Liver (tissue), 9 donors: ENCODE results near the gene PADI6. TPM values are rescaled to one million over a fixed set of nuclear protein-coding genes. Genes with fewer than 3 reads are reported as not detected.

ENCODE experiments used
- DNase-seq: peaks from one replicate; pipeline ENCODE4 v3.0.0-alpha.2; 2017; ENCODE audit warnings: low spot score
- H3K27ac ChIP-seq, 2 donors: one replicate each; pipeline ENCODE4 v1.7.0; 2013; ENCODE audit warnings: inconsistent platforms in 2 of 2, low read length in 2 of 2, control low read depth in 1 of 2, low read depth in 1 of 2, mild to moderate bottlenecking in 1 of 2
- H3K27me3 ChIP-seq, 4 donors: one replicate each; pipeline versions ENCODE4 v1.6.1 to v1.7.0; 2013; ENCODE audit warnings: low read length in 3 of 4, inconsistent platforms in 1 of 4, mild to moderate bottlenecking in 1 of 4, moderate library complexity in 1 of 4; ENCODE audit not compliant: control insufficient read depth in 4 of 4, insufficient read depth in 4 of 4
- H3K36me3 ChIP-seq, 4 donors: one replicate each; pipeline versions ENCODE4 v1.6.1 to v1.7.0; 2013; ENCODE audit warnings: low read length in 3 of 4, mild to moderate bottlenecking in 3 of 4, low read depth in 1 of 4, moderate library complexity in 1 of 4; ENCODE audit not compliant: control insufficient read depth in 4 of 4, insufficient read depth in 3 of 4
- H3K4me1 ChIP-seq, 4 donors: one replicate each; pipeline versions ENCODE4 v1.6.1 to v1.7.0; 2013; ENCODE audit warnings: low read length in 3 of 4, mild to moderate bottlenecking in 3 of 4, moderate library complexity in 1 of 4; ENCODE audit not compliant: control insufficient read depth in 4 of 4, insufficient read depth in 4 of 4
- H3K4me3 ChIP-seq, 3 donors: one replicate each; pipeline versions ENCODE4 v1.6.1 to v1.7.0; 2013; ENCODE audit warnings: low read length in 3 of 3, control low read depth in 1 of 3, low read depth in 1 of 3, mild to moderate bottlenecking in 1 of 3
- H3K9ac ChIP-seq, 2 donors: one replicate each; pipeline ENCODE4 v1.7.0; 2013; ENCODE audit warnings: low read length in 2 of 2, mild to moderate bottlenecking in 2 of 2, moderate library complexity in 2 of 2, control low read depth in 1 of 2, low read depth in 1 of 2
- H3K9me3 ChIP-seq, 4 donors: one replicate each; pipeline versions ENCODE4 v1.6.1 to v1.7.0; 2013; ENCODE audit warnings: low read length in 3 of 4; ENCODE audit not compliant: control insufficient read depth in 4 of 4
- EGR1 ChIP-seq, 2 donors: IDR thresholded peaks; 2 replicates each; pipeline ENCODE4 v1.6.1; 2016 to 2018; ENCODE audit warnings: antibody characterized with exemption in 2 of 2, low read depth in 2 of 2
- FOXA1 ChIP-seq: IDR thresholded peaks from 2 replicates; pipeline ENCODE4 v1.6.1; 2016; ENCODE audit warnings: antibody characterized with exemption
- FOXA2 ChIP-seq: IDR thresholded peaks from 2 replicates; pipeline ENCODE4 v1.6.1; 2016; ENCODE audit warnings: antibody characterized with exemption
- HNF4A ChIP-seq, 2 donors: conservative IDR thresholded peaks; 2 replicates each; pipeline ENCODE4 v1.6.1; 2016; ENCODE audit warnings: antibody characterized with exemption in 2 of 2, mild to moderate bottlenecking in 2 of 2
- HNF4G ChIP-seq: IDR thresholded peaks from 2 replicates; pipeline ENCODE4 v1.6.1; 2016; ENCODE audit warnings: antibody characterized with exemption
- JUND ChIP-seq, 2 donors: IDR thresholded peaks; 2 replicates each; pipeline ENCODE4 v1.6.1; 2016; ENCODE audit warnings: antibody characterized with exemption in 2 of 2
- NR2F2 ChIP-seq: IDR thresholded peaks from 2 replicates; pipeline ENCODE4 v1.6.1; 2016; ENCODE audit warnings: antibody characterized with exemption
- RAD21 ChIP-seq, 2 donors: IDR thresholded peaks; 2 replicates each; pipeline ENCODE4 v1.6.1; 2016; ENCODE audit warnings: antibody characterized with exemption in 2 of 2, mild to moderate bottlenecking in 2 of 2
- RXRA ChIP-seq, 2 donors: IDR thresholded peaks; 2 replicates each; pipeline ENCODE4 v1.6.1; 2017 to 2018; ENCODE audit warnings: antibody characterized with exemption in 2 of 2, mild to moderate bottlenecking in 1 of 2
- SP1 ChIP-seq: IDR thresholded peaks from 2 replicates; pipeline ENCODE4 v1.6.1; 2018; ENCODE audit warnings: antibody characterized with exemption, mild to moderate bottlenecking
- TAF1 ChIP-seq: conservative IDR thresholded peaks from 2 replicates; pipeline ENCODE4 v1.6.1; 2016; ENCODE audit warnings: antibody characterized with exemption, mild to moderate bottlenecking
- YY1 ChIP-seq: IDR thresholded peaks from 2 replicates; pipeline ENCODE4 v1.6.1; 2016; ENCODE audit warnings: antibody characterized with exemption, mild to moderate bottlenecking
- WGBS: extraction: QIAGEN DNeasy Blood & Tissue Kit; methylation state at CpG from one replicate; pipeline ENCODE4 v1.1.7; 2013; 5-methylcytosine and 5-hydroxymethylcytosine counted together
- polyA plus RNA-seq, 2 donors: library from polyadenylated mRNA; stranded (reverse) in 1 of 2; unstranded in 1 of 2; fragments of 200-250 nt in 1 of 2; fragments of >200 nt in 1 of 2; fragmentation: Nextera tagmentation in 1 of 2; extraction: Ambion mirVana in 1 of 2; gene quantifications; one replicate each; pipeline versions ENCODE4 v1.2.1 to v1.2.3, GENCODE V29; 2013 to 2015
- total RNA-seq, 2 donors: library from RNA; depleted of rRNA; stranded (reverse); fragments of >200 nt; gene quantifications; one replicate each; pipeline ENCODE4 v1.2.3, GENCODE V29; 2014
- TF ChIP-seq, protein P1 (sequence below): IDR thresholded peaks from 2 replicates; pipeline ENCODE4 v1.6.1; 2016; ENCODE audit warnings: antibody characterized with exemption
- TF ChIP-seq, protein P2 (sequence below): IDR thresholded peaks from 2 replicates; pipeline ENCODE4 v1.6.1; 2016; ENCODE audit warnings: antibody characterized with exemption
- TF ChIP-seq, protein P3 (sequence below): IDR thresholded peaks from 2 replicates; pipeline ENCODE4 v1.6.1; 2016; ENCODE audit warnings: antibody characterized with exemption, mild to moderate bottlenecking
- TF ChIP-seq, protein P4 (sequence below): fragments of 150-350 bp; IDR thresholded peaks from 2 replicates; pipeline ENCODE4 v1.5.1; 2017; ENCODE audit warnings: improper control_type of control experiment, low read depth, low read length; ENCODE audit not compliant: missing input control
- TF ChIP-seq, protein P5 (sequence below): IDR thresholded peaks from 2 replicates; pipeline ENCODE4 v1.6.1; 2016; ENCODE audit warnings: antibody characterized with exemption
- donor health status: healthy.
- donor health status: healthy.
- donor health status: healthy.
- donor health status: healthy.
- donor health status: healthy.

Gene PADI6
- total and polyA plus RNA-seq, 4 donors: not detected

DNA sequence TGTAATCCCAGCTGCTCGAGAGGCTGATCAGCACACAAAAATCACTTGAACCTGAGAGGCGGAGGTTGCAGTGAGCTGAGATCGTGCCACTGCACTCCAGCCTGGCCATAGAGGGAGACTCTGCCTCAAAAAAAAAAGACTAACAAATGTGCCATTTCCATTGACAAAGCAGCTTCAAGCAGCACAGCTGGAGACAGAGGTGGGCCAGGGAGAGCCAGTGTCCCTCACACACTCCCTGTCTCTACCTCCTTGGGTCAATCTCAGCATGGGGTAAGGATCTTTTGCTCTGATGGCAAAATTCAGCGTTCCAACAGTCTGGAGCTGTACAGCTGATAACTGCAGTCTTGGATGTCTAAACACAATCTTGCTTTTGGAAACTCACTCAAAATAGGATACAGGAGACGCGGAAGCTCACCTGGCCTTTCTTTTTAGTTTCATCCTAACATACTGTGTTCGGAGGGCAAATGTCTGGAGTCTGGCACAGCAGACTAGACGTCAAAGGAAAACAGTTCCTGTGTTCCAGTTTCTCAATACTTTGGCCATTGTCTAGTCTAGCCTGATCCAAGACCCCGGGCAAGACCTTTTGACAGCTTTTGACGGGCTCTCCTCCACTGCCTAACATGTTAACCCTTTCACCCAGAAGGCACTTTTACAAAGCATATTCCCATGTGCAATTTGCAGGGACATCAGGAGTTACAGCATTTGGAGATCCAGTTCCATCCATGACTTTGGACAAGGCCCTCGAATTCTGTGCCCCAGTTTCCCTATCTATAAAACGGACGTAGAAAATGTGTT is 64.6 kb downstream of the PADI6 start:
- TF ChIP-seq NR2F2 (peak; percentile 11), EGR1 (IDR thresholded peaks at IDR 0.05; ENCODE audit: low read depth in 2 of 2) (no peak)
- peak overlapping the region in 1 of 3 donors; percentile 85 for H3K4me3 ChIP-seq
- no peak overlapping the region for H3K9ac ChIP-seq
- H3K36me3 ChIP-seq: peaks cover 0 to 2% (median 0%) of the 10 kb centered on the region in 4 donors
- no peaks in the 10 kb centered on the region for H3K9me3 ChIP-seq
- H3K27ac ChIP-seq: peak overlapping the region in 1 of 2 donors; percentile 29
- H3K4me1 ChIP-seq: peaks cover 5 to 16% (median 11%) of the 10 kb centered on the region in 4 donors
- no peaks in the 10 kb centered on the region for H3K27me3 ChIP-seq
- WGBS: 43% methylated on average over 13 of the region's 13 CpGs
- DNase-seq: no peak

DNA sequence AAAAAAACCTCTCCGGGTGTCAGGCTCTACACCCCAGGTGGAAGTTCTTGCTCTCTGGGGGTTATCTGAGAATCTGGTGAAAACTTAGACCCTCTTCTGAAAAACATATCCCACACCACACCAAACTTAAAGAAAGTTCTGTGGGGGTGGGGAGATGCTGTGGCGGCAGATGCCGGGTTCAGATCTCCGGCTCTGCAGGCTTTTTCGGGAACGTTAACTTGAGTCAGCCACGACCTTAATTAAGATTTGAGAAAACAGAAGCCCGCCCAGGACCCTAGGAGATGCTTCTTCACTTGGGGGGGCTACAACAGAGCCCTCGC is 65.2 kb downstream of the PADI6 start:
- TF ChIP-seq RAD21 (IDR thresholded peaks at IDR 0.05) (no peak), NR2F2 (no peak), HNF4G (no peak), HNF4A (conservative IDR thresholded peaks at IDR 0.05) (no peak), RXRA (IDR thresholded peaks at IDR 0.05) (no peak), FOXA1 (no peak), YY1 (no peak), FOXA2 (no peak), TAF1 (no peak), SP1 (no peak), JUND (IDR thresholded peaks at IDR 0.05) (no peak)
- TF ChIP-seq, protein P1, sequence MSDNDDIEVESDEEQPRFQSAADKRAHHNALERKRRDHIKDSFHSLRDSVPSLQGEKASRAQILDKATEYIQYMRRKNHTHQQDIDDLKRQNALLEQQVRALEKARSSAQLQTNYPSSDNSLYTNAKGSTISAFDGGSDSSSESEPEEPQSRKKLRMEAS: no peak
- TF ChIP-seq, protein P2, sequence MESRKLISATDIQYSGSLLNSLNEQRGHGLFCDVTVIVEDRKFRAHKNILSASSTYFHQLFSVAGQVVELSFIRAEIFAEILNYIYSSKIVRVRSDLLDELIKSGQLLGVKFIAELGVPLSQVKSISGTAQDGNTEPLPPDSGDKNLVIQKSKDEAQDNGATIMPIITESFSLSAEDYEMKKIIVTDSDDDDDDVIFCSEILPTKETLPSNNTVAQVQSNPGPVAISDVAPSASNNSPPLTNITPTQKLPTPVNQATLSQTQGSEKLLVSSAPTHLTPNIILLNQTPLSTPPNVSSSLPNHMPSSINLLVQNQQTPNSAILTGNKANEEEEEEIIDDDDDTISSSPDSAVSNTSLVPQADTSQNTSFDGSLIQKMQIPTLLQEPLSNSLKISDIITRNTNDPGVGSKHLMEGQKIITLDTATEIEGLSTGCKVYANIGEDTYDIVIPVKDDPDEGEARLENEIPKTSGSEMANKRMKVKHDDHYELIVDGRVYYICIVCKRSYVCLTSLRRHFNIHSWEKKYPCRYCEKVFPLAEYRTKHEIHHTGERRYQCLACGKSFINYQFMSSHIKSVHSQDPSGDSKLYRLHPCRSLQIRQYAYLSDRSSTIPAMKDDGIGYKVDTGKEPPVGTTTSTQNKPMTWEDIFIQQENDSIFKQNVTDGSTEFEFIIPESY: no peak
- TF ChIP-seq, protein P3, sequence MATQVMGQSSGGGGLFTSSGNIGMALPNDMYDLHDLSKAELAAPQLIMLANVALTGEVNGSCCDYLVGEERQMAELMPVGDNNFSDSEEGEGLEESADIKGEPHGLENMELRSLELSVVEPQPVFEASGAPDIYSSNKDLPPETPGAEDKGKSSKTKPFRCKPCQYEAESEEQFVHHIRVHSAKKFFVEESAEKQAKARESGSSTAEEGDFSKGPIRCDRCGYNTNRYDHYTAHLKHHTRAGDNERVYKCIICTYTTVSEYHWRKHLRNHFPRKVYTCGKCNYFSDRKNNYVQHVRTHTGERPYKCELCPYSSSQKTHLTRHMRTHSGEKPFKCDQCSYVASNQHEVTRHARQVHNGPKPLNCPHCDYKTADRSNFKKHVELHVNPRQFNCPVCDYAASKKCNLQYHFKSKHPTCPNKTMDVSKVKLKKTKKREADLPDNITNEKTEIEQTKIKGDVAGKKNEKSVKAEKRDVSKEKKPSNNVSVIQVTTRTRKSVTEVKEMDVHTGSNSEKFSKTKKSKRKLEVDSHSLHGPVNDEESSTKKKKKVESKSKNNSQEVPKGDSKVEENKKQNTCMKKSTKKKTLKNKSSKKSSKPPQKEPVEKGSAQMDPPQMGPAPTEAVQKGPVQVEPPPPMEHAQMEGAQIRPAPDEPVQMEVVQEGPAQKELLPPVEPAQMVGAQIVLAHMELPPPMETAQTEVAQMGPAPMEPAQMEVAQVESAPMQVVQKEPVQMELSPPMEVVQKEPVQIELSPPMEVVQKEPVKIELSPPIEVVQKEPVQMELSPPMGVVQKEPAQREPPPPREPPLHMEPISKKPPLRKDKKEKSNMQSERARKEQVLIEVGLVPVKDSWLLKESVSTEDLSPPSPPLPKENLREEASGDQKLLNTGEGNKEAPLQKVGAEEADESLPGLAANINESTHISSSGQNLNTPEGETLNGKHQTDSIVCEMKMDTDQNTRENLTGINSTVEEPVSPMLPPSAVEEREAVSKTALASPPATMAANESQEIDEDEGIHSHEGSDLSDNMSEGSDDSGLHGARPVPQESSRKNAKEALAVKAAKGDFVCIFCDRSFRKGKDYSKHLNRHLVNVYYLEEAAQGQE: no peak
- TF ChIP-seq, protein P4, sequence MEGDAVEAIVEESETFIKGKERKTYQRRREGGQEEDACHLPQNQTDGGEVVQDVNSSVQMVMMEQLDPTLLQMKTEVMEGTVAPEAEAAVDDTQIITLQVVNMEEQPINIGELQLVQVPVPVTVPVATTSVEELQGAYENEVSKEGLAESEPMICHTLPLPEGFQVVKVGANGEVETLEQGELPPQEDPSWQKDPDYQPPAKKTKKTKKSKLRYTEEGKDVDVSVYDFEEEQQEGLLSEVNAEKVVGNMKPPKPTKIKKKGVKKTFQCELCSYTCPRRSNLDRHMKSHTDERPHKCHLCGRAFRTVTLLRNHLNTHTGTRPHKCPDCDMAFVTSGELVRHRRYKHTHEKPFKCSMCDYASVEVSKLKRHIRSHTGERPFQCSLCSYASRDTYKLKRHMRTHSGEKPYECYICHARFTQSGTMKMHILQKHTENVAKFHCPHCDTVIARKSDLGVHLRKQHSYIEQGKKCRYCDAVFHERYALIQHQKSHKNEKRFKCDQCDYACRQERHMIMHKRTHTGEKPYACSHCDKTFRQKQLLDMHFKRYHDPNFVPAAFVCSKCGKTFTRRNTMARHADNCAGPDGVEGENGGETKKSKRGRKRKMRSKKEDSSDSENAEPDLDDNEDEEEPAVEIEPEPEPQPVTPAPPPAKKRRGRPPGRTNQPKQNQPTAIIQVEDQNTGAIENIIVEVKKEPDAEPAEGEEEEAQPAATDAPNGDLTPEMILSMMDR: no peak
- TF ChIP-seq, protein P5, sequence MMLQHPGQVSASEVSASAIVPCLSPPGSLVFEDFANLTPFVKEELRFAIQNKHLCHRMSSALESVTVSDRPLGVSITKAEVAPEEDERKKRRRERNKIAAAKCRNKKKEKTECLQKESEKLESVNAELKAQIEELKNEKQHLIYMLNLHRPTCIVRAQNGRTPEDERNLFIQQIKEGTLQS: no peak
- 12% methylated on average over 9 of the region's 9 CpGs for WGBS
- peaks cover 5 to 16% (median 11%) of the 10 kb centered on the region in 4 donors for H3K4me1 ChIP-seq

More for the DNA sequence above, 65.2 kb downstream of the PADI6 start:
- Histone ChIP-seq H3K4me3 (peak overlapping the region in 2 of 3 donors; percentile 53 to 85), H3K36me3 (peaks cover 0 to 2% (median 0%) of the 10 kb centered on the region in 4 donors), H3K27ac (no peak overlapping the region), H3K27me3 (no peaks in the 10 kb centered on the region), H3K9ac (peak overlapping the region in 1 of 2 donors; percentile 67), H3K9me3 (no peaks in the 10 kb centered on the region)
- no peak for DNase-seq
